ENCODE data around the gene GSS. TPM values are rescaled to one million over a fixed set of nuclear protein-coding genes. Genes with fewer than 3 reads are reported as not detected.
A peak's percentile ranks its signal among the peaks of the same experiment; 100 is the strongest.

The GSS gene
- total RNA-seq, 4 donors from 2014 or later: 28.0 to 47.6 (median 35.6) TPM

DNA sequence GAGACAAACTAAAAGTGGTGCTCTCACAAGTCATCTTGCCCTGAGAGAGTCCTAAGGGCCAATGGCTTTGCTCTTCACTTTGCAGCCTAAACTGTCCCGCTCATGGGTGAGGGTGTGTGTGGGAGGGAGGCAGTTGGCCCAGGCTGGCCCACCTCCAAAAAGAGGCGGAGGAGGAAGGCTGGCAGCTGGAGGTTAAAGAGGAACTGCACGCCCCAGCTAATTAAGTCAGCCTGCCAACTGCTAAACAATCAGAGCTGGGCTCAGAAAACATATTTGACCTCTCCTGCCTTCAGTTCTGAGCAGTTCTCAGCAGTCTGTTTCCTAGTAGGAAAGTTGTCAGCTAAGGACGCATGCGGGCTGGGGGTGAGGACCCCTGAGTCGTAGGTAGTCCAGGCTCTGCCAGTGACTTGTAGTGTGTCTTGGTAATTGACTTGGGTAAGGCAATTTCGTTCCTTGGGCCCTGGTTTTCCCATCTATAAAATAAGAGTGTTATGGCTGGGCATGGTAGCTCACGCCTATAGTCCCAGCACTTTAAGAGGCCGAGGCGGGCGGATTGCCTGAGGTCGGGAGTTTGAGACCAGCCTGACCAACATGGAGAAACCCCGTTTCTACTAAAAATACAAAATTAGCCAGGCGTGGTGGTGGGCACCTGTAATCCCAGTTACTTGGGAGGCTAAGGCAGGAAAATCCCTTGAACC, 17.0 kb downstream of the GSS start:
- Histone ChIP-seq H3K36me3 (peaks cover 0 to 64% of the 10 kb centered on the region in 2 donors), H3K27me3 (no peaks in the 10 kb centered on the region), H3K4me3 (no peak overlapping the region), H3K4me1 (peaks cover 0 to 25% (median 0%) of the 10 kb centered on the region in 3 donors), H3K9me3 (no peaks in the 10 kb centered on the region), H3K27ac (peak overlapping the region; percentile 9 to 71 (median 45))
- TF ChIP-seq POLR2AphosphoS5 (IDR thresholded peaks at IDR 0.05): peak; percentile 62
- TF ChIP-seq POLR2A (IDR thresholded peaks at IDR 0.05): no peak
- peak; percentile 85 for ATAC-seq
- 37 to 43% methylated on average over 3 to 4 of the region's 14 CpGs for WGBS, 2 donors (ENCODE audit: low coverage in 1 of 2)

DNA sequence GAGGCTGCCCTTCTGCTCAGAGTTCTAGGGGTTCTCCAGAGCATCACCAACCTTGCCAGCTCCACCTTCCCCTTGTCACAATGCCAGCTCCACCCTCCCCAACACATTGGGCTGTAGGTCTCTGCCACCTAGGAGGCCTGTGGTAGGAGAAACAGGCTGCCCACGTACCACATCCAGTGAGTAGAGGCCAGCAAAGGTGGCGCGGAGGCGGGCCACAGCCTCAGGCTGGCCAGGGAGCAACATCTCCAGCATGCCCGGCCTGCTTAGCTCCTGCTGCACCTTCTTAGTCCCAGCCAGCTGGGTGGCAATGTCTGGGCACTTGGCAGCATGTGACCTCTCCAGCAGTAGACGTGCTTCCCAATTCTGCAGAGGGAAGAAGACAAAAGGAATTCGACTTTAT, 23.8 kb downstream of the GSS start:
- 93 to 100% methylated on average over 1 to 2 of the region's 7 CpGs for WGBS, 2 donors (ENCODE audit: low coverage in 1 of 2)
- no peak for ATAC-seq
- no peaks in the 10 kb centered on the region for H3K9me3 ChIP-seq
- no peak overlapping the region for H3K27ac ChIP-seq
- TF ChIP-seq, protein P1, sequence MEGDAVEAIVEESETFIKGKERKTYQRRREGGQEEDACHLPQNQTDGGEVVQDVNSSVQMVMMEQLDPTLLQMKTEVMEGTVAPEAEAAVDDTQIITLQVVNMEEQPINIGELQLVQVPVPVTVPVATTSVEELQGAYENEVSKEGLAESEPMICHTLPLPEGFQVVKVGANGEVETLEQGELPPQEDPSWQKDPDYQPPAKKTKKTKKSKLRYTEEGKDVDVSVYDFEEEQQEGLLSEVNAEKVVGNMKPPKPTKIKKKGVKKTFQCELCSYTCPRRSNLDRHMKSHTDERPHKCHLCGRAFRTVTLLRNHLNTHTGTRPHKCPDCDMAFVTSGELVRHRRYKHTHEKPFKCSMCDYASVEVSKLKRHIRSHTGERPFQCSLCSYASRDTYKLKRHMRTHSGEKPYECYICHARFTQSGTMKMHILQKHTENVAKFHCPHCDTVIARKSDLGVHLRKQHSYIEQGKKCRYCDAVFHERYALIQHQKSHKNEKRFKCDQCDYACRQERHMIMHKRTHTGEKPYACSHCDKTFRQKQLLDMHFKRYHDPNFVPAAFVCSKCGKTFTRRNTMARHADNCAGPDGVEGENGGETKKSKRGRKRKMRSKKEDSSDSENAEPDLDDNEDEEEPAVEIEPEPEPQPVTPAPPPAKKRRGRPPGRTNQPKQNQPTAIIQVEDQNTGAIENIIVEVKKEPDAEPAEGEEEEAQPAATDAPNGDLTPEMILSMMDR (IDR thresholded peaks at IDR 0.05): no peak
- TF ChIP-seq POLR2AphosphoS5 (IDR thresholded peaks at IDR 0.05): no peak
- no peak for TF ChIP-seq EP300 (IDR thresholded peaks at IDR 0.05)
- no peak for TF ChIP-seq POLR2A (IDR thresholded peaks at IDR 0.05)
- H3K4me1 ChIP-seq: no peaks in the 10 kb centered on the region
- no peak overlapping the region for H3K4me3 ChIP-seq
- peaks cover 0 to 90% of the 10 kb centered on the region in 2 donors for H3K36me3 ChIP-seq
- no peaks in the 10 kb centered on the region for H3K27me3 ChIP-seq

DNA sequence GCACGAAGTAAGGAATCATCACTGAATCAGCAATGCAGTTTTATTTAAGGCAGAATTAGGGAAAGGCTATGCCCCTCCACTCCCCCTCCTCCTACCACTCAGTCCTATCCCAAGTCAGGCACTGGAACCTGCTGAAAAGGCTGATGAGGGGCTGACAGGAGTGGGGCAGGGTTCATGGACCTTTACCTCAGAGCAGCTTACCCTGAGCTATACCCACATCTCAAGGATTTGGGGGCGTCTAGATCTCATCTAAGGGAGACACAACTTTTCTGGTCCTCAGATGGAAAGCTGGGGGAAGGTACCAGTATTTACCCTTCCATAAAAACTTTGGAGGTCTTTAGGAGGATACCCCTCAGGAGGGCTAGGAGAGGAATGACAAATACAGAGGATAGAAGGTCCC, 27.2 kb downstream of the GSS start:
- peaks cover 0 to 97% of the 10 kb centered on the region in 2 donors for H3K36me3 ChIP-seq
- no peaks in the 10 kb centered on the region for H3K9me3 ChIP-seq
- no peak overlapping the region for H3K4me3 ChIP-seq
- H3K27ac ChIP-seq: no peak overlapping the region
- no peak for ATAC-seq
- H3K4me1 ChIP-seq: peaks cover 0 to 1% (median 0%) of the 10 kb centered on the region in 3 donors
- no peaks in the 10 kb centered on the region for H3K27me3 ChIP-seq
- no peak for TF ChIP-seq EP300 (IDR thresholded peaks at IDR 0.05)
- TF ChIP-seq, protein P1 (IDR thresholded peaks at IDR 0.05): no peak
- TF ChIP-seq POLR2A (IDR thresholded peaks at IDR 0.05): no peak
- TF ChIP-seq POLR2AphosphoS5 (IDR thresholded peaks at IDR 0.05): no peak
- 83 to 92% methylated on average over 1 to 2 of the region's 2 CpGs for WGBS, 2 donors (ENCODE audit: low coverage in 1 of 2)

DNA sequence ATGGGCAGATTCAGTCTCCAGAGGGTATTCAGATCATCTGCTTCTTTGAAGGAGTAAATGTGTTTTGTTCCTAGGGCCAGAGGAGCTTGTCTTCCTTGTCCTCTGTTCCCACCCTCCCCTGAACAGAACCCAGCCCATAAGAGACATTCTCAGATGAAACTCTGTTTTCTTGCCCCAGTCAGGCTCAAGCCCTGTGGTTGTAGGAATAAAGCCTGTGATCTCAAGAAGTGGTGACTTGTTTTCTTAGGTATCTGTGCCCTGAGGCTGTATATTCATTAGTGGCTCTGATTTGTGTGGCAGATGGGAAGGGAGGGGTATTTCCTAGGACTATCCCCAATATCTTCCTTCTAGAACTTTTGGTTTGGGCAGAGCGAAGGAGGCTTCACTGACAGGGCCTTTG, 27.9 kb downstream of the GSS start:
- H3K27me3 ChIP-seq: no peaks in the 10 kb centered on the region
- H3K9me3 ChIP-seq: no peaks in the 10 kb centered on the region
- H3K27ac ChIP-seq: no peak overlapping the region
- peaks cover 0 to 95% of the 10 kb centered on the region in 2 donors for H3K36me3 ChIP-seq
- peaks cover 0 to 7% (median 3%) of the 10 kb centered on the region in 3 donors for H3K4me1 ChIP-seq
- WGBS, 2 donors (ENCODE audit: low coverage in 1 of 2): 100% methylated on average over 1 of the region's 1 CpG; no CpG with 5 or more reads in 1 of the 2 donors
- no peak for ATAC-seq
- TF ChIP-seq POLR2A (IDR thresholded peaks at IDR 0.05) (no peak), EP300 (IDR thresholded peaks at IDR 0.05) (no peak), POLR2AphosphoS5 (IDR thresholded peaks at IDR 0.05) (no peak)
- TF ChIP-seq, protein P1 (IDR thresholded peaks at IDR 0.05): no peak
- no peak overlapping the region for H3K4me3 ChIP-seq

DNA sequence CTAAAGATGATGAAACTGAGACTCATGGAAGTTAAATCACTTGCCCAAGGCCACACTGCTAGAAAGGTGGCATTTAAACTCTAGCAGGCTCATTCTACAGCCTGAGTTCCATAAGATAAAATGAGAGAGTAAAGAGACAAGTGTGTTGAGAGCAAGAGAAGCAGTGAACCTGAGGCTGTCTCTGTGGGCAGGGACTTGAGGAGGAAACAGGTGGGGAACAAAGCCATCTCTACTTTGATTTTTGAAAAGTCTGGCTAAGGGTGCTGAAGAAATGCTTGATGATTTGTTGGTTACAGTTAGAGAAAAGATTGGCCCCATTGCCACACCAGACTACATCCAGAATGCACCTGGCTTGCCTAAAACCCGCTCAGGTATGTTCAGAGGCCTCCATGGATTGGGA, 29.0 kb downstream of the GSS start:
- WGBS, 2 donors (ENCODE audit: low coverage in 1 of 2): 80% methylated on average over 1 of the region's 1 CpG; no CpG with 5 or more reads in 1 of the 2 donors
- no peak for ATAC-seq
- Histone ChIP-seq H3K27me3 (no peaks in the 10 kb centered on the region), H3K9me3 (no peaks in the 10 kb centered on the region), H3K4me3 (no peak overlapping the region), H3K4me1 (peaks cover 5 to 14% (median 6%) of the 10 kb centered on the region in 3 donors), H3K27ac (no peak overlapping the region), H3K36me3 (peaks cover 0 to 88% of the 10 kb centered on the region in 2 donors)
- TF ChIP-seq, protein P1 (IDR thresholded peaks at IDR 0.05): no peak
- TF ChIP-seq POLR2AphosphoS5 (IDR thresholded peaks at IDR 0.05): no peak
- TF ChIP-seq POLR2A (IDR thresholded peaks at IDR 0.05): no peak
- no peak for TF ChIP-seq EP300 (IDR thresholded peaks at IDR 0.05)

Measured in gastroesophageal sphincter (tissue), 4 donors.